Activated CD4-positive, alpha-beta T cell treated with anti-CD3 and anti-CD28 coated beads for 24 hours (primary cell): Measurements from ENCODE around the gene NRF1.

Experiments
- DNase-seq, 2 donors: peaks; one replicate each; pipeline ENCODE4 v3.0.0-alpha.2; 2020; ENCODE audit warnings: low read depth in 2 of 2

Gene NRF1

DNA sequence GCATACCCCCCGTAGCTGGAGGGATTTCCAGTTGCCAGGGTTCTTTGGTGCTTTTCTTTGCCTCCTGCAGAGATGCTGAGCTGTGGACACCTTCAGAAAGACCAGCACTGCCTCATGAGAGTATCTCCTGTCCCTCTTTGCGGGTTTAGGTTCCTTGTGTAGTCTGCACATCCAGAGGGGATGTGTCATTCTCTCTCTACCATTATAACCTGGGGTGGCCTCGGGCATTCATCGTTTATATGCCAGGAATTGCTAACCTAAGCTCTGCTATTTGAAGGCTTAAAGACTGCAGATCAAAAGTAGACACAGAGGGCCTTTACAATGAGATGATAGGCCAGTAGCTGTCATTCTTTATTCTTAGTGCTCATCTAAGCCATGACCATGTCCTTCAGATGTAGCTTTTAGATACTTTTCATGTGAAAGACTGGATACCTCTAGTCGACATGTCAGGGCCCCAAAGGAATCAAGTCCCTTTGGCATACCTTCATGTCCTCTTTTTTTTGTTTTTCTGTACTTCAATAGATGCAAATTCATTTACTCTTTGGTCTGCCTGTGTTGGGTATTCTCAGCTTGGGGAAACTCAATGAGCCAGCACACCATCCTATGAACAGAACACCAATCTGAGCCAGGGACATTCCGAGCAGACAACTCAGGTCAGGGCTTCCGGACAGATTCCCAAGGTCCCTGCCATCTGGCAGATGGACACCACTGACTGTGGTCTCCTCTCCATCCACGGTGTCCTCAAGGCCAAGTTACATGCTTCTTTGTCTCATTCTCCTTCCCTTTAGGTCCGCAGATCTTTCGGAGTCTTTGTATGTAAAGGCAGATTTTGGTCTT, 129.3 kb downstream of the NRF1 start:
- no peak for DNase-seq

DNA sequence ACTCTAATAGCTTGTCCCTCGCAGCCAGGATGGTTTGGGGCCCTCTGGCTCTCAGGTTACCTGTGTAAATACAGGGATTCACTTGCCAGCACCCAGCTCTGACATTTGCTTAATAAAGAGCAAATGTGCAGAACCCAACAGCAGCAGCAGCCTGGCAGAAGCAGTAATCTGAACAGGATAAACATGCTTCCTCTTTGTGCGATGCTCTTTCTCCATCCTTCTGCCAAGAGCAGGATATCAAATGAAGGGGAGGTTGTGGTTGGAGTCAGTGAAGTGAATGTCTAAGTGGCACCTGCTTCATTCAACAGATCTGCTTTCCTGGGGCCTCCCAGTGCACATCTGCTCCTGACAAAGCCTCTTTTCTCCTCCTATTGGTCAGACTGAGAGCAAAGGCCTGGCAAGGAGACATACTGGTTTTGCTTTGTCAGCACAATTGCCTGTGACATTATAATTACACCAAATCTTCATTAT, 130.3 kb downstream of the NRF1 start:
- no peak for DNase-seq

DNA sequence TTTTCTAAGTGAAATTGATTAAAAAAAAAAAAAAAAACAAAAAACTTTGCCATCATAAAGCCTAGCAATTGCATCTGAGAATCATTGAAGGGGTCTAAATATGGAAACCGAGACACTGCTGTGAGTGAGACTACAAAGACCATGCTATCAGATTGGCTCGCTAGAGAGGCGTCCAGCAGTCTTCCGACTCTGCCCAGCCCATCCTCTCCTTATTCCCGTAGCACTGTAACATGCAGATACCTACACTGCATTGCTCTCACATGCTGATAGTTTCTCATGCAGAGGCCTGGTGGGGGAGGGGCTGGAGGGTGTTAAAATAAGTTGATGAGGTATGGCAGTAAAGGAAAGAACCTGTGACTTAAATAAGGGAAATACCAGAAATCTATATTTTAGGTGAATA, 130.7 kb downstream of the NRF1 start:
- no peak for DNase-seq

DNA sequence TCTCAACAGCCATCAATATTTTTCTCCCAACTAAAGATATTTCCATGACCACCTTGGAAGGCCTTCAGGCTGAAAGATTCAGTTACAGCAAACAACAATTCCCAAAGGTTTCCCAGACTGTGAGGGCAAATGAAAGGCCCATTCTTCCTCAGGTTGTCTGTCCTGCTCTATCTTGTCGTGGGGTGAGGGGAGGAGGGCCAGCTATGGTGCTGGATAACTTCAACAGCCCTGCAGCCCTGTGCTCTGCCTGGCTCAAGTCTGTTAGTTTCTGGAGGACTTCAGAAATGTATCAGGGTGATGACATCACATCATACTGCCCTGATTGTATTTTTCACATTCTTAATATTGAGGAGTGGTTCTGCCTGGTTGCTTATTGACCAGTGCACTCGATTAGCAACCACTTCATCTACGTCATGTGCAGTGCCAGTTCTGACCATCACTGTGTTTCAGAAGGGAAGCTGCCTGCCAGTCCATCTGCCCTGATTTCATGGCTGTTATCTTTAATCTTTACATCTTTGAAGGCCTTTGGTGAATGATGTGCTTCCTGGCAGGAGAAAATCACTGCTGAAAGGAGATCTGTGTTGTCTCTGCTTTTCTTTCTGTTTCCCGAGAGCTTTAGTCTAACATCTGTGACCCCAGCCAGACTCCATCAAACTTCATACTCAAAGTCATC, 135.5 kb downstream of the NRF1 start:
- no peak for DNase-seq

DNA sequence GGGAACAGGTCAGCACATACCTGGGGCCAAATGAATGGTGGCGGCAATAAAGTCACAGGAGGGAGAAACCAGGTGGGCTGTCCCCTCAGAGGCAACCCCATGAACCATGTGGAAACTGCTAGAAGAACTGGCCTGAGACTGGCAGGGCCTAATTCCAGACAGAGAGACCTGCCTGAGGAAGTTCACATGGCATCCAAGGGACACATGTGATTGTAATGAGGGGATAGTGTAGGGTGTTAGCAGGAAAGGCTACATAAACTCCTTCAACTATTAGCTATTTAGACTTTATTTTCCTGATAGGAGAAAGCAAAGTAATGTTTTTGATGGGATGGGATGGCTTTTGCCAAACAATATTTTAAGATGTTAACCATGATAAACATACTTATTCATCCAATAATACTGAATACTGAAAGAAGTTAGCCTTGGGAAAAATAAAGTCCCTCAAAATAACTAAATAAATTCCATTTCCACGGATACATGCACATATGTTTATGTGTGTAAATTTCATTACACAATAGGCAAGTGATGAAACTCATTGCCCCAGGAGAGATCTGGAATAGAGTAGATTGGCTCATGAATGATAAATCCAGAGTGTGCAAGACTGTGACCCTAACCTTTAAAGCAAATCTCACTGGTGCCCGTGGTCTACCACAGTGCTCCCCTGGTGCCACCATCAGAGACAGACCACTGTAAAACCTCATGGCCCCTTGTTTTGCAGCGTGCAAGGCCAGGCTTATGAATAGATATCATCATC, 137.0 kb downstream of the NRF1 start:
- no peak for DNase-seq

DNA sequence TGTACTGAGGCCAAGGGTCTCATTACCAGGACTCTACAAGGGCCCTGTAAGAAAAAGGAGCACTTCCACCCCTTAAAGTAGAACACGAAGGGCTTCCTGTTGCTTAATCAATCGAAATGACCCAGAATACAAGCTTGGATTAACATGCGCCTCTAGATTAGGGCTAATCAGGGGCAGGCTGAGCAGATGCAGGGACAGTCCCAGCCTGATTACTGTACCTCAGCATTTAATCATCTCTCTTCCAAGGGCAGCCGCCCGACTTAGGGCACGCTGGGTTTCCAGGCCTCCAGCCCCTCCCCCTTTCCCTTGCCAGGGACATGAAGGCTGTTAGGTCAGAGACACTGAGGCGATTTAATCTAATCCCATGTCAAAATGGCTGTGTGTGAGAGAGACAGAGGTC, 138.6 kb downstream of the NRF1 start:
- DNase-seq: no peak

DNA sequence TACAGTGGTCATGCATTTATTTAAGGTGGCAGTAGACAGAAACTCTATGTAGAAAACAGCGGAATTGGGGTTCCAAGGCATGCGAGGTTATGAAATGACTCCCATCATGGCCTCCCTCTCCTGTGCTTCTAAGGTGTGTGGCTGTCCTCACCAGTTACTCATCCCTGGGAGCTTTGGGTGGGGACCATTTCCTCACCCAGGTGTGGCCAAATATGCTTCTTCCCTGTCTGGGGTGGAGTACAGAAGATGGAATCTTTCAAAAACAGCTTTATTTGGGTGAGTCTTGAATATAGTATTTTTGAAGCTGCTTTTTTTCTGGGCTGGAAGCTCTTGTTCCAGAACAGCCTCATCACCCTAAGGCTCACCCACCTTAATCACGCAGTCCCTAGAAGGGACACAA, 139.0 kb downstream of the NRF1 start:
- no peak for DNase-seq

DNA sequence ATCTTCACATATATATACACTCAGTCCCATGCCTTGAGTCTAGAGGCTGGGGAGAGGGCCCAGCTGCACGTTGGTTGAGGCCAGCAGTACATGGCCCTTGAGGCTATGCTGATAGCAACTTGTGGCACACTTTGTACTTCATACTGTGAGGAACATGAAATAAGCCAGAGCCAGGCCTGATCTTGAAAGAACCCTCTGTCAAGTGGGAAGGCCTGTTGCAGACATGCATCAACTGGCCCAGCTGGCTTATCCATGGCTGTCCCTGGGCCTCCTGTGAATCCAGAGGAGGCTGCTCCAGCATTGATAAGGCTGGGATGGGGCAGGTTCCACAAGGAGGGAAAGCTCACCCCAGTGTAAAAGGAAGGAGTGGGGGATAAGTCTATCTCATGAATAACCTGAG, 140.4 kb downstream of the NRF1 start:
- no peak for DNase-seq

DNA sequence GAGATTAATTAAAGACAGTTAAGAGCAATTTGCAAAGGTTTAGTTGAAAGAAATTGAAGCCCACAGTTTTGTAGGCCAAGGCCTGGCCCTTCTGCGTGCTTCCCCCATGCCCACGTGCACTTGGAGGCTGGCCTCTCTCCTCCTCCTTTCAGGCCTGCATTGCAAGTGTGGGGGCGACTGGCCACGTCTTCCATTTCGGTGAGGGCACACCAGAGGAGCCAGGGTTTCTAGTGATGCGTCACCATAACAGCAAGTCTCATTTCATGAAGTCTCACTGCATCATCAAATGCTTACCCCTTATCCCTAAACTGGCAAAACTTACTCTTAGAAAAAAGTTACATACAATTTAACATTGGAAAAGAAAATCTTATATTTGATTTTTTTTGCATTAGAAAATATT, 141.2 kb downstream of the NRF1 start:
- no peak for DNase-seq

DNA sequence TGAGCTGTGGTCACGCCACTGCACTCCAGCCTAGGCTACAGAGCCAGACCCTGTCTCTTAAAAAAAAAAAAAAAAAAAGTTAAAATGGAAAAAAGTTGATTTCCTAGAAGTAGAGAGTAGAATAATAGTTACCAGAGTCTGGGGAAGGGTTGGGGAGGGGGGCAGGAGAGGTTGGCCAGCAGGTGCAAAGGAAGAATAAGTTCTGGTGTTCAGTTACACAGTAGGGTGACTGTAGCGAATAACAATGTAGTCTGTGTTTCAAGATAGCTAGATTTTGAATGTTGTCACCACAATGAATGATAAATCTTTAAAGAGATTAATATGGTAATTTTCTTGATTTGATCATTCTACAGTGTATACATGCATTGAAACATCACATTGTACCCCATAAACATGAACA, 142.9 kb downstream of the NRF1 start:
- DNase-seq: no peak

DNA sequence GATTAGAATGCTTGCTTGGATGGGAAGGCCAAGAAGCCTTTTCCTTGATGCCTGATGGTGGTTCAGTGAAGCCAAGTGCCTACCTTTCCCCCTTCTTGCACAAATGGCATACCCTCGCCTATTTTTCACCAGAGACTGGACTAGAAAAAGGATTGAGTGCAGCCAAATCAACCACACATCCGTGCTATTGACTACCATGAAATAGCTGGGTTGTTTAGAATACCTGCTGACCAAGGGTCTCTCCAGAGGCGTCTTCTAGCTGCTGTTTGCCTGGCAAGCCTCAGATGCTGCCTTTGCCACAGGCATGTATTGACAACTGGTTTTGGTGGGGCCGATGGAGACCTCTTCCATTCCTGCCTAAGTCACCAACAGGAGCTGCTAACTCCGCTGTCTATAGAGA, 146.5 kb downstream of the NRF1 start:
- no peak for DNase-seq

DNA sequence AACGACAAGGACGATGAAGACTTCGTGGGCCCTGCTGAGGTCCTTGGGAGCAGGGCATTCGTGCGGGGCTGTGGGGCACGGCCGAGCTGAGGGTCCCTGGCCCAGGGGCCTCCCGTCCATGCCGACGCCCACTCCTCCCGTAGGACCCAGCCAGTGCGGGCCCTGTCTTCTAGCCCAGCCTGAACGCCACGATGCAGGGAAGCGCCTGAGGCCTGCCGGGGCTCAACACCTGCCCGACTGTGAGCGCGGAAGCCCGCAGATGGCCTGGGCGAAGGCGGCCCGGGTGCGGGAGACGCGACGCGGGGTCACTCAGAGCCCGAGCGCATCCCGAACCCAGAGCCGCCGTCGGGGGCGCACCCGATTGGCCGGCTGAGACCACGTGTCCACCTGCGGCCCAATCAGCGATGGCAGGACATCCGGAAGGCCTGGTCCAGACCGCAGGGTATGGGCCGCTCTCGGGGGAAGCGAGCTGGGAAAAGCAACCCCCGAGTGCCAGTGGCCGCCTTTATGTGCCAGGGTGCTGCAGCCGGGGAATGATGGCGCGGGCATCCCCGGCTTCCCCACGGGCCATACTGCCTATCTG, 151.0 kb downstream of the NRF1 start:
- no peak for DNase-seq

DNA sequence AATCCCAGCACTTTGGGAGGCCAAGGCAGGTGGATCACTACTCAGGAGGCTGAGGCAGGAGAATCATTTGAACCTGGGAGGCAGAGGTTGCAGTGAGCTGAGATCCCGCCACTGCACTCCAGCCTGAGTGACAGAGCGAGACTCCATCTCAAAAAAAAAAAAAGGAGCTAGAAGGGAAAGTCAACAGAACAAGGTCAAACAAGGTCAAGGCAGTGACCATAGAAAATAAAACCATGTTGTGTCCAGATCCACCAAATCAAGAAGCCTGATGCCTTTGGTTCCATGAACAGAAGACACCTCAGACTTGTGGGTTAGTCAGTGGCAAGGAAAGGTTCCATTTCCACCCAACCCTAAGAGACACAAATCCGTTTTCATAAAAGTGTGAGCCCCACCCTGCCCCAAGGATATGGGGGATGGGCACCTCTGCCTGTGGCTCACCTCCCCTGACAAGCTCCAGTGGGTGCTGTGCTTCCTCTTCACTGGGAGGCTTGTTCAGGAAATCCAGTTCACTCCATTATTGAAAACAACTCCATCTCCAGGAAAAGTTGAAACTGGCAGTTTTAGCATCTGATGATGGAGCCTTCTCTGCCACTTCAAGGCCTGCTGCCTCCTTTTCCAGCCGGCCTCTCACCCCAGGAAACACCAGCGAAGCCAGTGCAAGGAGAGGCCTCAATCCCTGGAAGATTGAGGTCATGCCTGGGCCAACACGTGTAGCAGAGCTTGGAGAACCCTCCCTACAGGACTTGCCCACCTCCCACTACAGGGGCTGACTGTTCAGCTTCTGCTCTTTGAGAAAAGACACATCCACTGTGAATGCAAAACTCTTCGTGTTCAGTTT, 152.9 kb downstream of the NRF1 start:
- DNase-seq: no peak

DNA sequence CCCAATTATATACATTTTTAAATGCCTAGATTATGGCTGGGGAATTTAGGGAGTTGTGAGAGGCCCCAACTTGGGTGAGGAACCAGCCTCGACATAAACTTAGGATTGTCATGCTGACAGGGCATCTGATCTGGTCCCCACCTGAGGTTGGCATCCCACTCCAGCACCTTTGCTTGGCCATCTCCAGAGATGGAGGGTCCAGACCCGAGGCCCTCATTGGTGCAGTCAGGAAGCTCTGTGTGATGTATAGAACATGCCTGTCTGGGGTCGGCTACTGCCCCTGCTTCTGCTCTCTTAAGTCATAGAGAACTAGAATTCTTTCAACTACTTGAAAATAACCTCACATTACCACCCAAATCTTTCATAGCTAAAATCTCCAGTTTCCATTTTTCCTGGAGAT, 153.8 kb downstream of the NRF1 start:
- DNase-seq: no peak

DNA sequence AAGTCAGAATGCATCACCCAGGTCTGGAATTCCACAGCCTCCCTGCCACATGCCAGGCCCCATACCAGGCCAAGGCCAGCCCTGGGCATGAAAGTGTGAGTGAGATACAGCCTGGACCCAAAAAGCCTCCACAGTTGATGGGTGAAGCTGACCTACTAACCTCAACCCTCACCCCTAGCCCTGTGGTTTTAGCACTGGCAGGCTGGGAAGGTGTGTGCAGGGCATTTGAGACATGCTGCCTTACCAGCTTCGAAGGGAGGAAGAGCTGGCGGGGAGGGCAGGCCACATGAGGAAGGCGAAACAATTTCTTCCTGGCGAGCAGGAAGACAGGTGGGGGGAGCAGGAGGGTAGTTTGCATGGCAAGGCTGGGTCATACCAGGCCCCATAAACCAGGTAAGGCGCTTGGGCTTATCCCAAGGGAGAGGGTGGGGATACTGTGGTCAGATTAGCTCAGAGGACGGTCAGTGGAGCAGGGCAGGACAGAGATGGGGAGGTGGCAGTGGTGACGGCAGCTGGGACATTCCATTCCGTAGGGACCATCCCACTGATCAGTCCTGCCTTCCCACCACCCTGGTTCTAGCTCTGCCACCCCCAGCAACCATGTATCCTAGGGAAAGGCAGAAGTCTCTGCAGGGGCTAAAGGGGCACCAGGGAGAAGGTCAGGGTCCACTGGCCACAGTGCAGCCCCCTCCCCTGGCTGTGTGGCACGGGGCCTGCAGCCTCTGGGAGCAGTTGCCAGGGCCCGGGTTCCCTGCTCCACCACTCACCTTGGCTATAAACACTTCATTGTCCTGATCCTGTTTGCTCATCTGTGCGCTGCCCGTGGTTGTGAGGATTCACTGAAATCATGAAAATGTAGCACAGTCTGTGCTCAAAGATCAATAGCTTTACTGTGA, 155.8 kb downstream of the NRF1 start:
- no peak for DNase-seq

DNA sequence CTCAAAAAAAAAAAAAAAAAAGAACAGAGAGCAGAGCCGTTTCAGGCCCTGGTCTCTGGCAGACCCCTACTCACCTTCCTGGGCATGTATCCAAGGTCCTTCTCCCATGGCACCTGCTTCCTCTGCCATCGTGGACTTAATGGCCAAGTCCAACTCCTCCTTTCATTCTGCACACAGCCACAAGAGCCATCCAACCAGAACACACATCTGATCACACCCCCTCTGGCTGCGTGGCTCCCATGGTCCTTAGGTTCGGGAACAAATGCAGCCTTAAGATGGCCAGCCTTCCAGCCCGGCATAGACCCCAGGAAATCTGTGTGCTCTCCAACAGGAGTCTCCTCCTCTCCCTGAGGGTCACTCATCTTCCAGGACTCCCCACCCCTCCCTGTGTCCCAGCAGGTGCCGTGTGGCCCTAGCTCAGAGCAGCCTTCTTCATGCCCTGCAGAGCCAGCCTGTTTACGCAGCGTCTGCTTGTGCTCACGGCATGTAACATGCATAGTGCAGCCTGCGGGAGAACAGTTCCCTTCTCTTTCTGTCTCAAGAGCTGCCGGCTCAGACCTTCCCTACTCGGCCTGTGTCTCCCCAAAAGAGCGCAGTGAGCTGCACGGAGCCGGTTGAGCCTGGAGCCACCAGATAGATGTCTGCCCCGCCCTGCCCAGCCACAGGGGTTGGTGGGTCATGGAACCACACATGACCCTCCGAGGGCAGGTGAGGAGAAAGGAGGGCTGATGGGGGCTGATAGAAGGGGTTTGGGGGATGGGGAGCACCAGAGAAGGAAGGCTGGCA, 157.3 kb downstream of the NRF1 start:
- DNase-seq: no peak

DNA sequence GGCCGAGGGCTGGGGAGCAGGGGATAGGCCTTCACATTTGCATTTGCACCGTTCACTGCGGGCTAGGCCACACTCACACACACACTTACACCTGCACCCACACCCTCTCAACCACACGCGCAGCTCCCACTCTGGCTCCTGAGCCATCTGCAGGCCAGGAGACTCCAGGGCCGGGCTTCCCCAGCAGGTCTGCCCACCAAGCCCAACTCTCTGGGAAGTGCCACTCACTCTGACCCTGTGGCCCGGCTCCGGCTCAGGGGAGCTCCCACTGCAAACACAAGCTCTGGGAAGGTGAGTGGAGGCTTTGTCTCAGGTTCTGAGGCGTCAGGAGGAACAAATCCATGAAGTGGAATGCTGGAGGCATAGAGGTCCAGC, 157.9 kb downstream of the NRF1 start:
- no peak for DNase-seq

DNA sequence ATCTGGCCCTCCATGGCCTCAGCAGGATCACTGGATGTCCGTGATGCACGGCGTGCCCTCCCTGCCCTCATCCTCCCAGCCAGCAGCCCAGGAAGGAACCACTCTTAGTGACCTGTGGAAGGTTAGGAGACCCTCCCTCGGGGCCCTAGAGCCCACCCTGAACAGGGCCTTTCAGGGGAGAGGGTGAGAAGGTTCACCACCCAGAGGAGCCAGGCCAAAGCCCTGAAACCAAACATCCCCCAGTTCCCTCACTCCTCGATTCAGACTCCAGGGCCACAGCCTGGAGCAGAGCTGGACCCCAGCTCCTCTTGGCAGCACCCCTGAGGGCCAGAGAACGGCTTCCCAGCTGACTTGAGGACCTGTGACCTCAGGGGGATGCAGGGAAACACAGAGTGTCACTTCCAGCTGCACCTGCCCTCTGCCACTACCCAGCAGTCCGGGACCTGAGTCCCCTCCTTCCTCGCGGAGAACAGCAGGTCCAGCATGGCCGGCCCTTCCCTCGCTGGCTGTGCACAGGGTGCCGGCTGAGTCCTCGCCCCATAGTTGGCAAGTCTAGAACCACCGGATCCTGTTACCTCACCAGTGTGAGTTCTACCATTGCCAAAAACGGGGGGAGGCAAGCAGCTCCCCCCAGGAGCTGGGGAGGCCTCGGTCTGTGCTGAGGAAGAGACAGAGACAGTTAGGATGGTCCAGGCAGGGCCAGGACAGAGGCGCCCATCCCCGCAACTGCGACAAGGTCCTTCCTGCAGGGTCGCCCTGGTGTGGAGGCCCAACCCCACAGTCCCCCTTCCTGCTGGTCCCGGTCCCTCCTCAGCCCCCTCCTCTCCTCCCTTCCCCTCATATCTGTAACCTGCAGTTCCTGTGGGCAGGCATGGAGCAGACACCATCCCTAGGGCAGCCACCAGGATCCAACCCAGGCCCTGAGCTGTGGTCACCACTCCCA, 158.6 kb downstream of the NRF1 start:
- DNase-seq: no peak
